ENCODE measurements around the gene DDX1.
"Not testable (repeated sequence)": the region's sequence is repeated elsewhere in the genome, so short reads cannot be mapped to it uniquely, and the experiment has no call there.

DDX1 gene

GRCh38 chr2:15610430-15610952, 18.8 kb downstream of the DDX1 start:
- no peak for TF ChIP-seq CTCF (conservative IDR thresholded peaks at IDR 0.05; ENCODE audit: low read depth, low read length)
- no peak for DNase-seq (ENCODE audit: low read depth)
- H3K4me3 ChIP-seq (ENCODE audit: low read depth, low read length) = no peak overlapping the region

GRCh38 chr2:15612101-15612500, 20.4 kb downstream of the DDX1 start:
- not testable (repeated sequence) for DNase-seq (ENCODE audit: low read depth); H3K4me3 ChIP-seq (ENCODE audit: low read depth, low read length)

- no peak for TF ChIP-seq CTCF (conservative IDR thresholded peaks at IDR 0.05; ENCODE audit: low read depth, low read length)
- DNase-seq (ENCODE audit: low read depth) = no peak
- no peak overlapping the region for H3K4me3 ChIP-seq (ENCODE audit: low read depth, low read length)
Observed at GRCh38 chr2:15613736-15614429, 22.2 kb downstream of the DDX1 start.

GRCh38 chr2:15614545-15615300, 23.1 kb downstream of the DDX1 start:
- TF ChIP-seq CTCF (conservative IDR thresholded peaks at IDR 0.05; ENCODE audit: low read depth, low read length) = no peak
- H3K4me3 ChIP-seq (ENCODE audit: low read depth, low read length) = no peak overlapping the region
- DNase-seq (ENCODE audit: low read depth) = peak; percentile 34

GRCh38 chr2:15615301-15615920, 23.7 kb downstream of the DDX1 start:
- TF ChIP-seq CTCF (conservative IDR thresholded peaks at IDR 0.05; ENCODE audit: low read depth, low read length) = no peak
- no peak overlapping the region for H3K4me3 ChIP-seq (ENCODE audit: low read depth, low read length)
- no peak for DNase-seq (ENCODE audit: low read depth)

GRCh38 chr2:15616429-15616828, 24.8 kb downstream of the DDX1 start:
- DNase-seq (ENCODE audit: low read depth) = no peak
- TF ChIP-seq CTCF (conservative IDR thresholded peaks at IDR 0.05; ENCODE audit: low read depth, low read length) = no peak
- no peak overlapping the region for H3K4me3 ChIP-seq (ENCODE audit: low read depth, low read length)

All from choroid plexus epithelial cell (primary cell).